GM15510 (cell line): ENCODE measurements around the gene ULK4.

ENCODE experiments used
- POLR2A ChIP-seq: IDR thresholded peaks from 3 replicates; pipeline ENCODE4 v1.6.1; 2011; ENCODE audit warnings: borderline replicate concordance; ENCODE audit not compliant: insufficient read length; ENCODE audit errors: extremely low read depth

Gene ULK4

GRCh38 chr3:41974223-41974622 lies 12.3 kb upstream of the ULK4 start:
- TF ChIP-seq POLR2A, result no peak

DNA sequence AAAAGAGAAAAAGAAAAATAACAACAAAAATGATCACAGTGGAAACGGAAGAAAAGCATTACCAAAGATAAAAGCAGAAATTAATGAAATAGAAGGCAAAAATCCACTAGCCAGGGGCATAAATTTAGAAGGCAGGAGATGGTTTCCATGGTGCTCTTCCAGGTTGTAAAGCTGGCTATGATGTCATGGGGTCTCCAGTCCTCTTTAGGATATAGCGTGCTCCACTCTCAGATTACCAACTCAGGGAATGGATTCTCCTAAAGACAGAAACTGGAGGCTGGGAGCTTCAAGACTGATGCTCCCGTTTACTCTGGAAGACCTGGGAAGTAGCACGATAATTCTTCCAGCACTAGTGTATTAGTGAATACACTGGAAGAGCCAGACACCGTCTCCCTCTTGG lies 10.9 kb upstream of the ULK4 start:
- TF ChIP-seq POLR2A, result no peak

DNA sequence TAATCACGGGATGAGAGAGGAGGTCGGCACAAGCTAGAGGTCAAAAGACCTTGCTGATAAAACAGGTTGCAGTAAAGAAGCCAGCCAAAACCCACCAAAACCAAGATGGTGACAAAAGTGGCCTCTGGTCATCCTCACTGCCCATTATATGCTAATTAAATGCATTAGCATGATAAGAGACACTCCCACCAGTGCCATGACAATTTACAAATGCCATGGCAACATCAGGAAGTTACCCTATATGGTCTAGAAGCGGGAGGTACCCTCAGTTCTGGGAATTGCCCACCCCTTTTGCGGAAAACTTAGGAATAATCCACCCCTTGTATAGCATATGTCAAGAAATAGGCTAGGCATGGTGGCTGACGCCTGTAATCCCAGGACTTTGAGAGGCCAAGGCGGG lies 4.3 kb upstream of the ULK4 start:
- TF ChIP-seq POLR2A, result no peak

- TF ChIP-seq POLR2A, result no peak
Observed at GRCh38 chr3:41963823-41964222, 1.9 kb upstream of the ULK4 start.

- no peak for TF ChIP-seq POLR2A
Observed at GRCh38 chr3:41960826-41961750, 815 bp downstream of the ULK4 start.

DNA sequence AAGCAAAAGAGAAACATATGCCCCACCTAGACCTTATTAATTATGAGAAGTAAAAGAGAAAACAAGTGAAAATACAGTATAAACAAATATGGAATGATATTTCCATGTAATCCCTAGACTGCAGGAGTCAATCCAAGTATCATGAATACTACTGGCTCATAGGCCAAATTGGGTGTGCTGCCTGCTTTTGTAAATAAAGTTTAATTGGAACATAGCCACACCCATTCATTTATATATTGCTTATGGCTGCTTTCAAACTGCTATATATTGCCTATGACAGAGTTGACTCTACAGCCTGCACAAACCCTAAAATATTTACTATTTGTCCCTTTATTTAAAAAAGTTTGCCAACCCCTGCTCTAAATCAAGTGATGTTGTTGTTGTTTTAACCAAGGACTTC lies 5.3 kb downstream of the ULK4 start:
- no peak for TF ChIP-seq POLR2A

DNA sequence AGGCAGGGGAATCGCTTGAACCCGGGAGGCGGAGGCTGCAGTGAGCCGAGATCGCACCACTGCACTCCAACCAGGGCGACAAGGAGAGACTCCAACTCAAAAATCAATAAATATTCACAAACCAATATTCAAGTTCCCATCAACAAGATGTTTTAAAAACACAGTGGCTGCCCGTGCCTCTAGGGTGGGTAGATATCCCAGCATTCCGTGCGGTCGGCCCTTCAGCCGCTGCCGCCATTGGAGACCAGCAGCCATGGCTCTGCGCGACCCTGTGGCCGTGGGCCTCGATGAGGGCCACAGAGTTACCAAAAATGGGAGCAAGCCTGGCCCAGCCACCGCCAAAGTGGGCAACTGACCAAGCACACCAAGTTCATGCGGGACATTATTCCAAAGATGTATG lies 6.7 kb downstream of the ULK4 start:
- TF ChIP-seq POLR2A, result no peak

GRCh38 chr3:41943311-41943843 lies 18.5 kb downstream of the ULK4 start:
- no peak for TF ChIP-seq POLR2A

DNA sequence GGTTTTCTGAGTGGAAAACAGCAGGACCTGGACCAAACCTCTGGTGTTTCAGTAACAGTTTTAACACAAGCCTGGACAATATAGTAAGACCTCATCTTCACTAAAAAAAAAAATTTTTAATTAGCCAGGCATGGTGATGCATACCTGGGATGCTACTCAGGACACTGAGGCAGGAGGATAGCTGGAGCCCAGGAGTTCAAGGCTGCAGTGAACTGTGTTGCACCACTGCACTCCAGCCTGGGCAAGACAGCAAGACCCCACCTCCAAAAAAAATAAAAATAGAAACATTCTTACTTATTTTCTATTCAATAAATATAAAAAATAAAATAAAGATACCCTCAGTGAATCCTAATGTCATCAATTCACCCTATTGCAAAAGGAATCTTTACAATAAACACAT lies 21.5 kb downstream of the ULK4 start:
- no peak for TF ChIP-seq POLR2A

- no peak for TF ChIP-seq POLR2A
Observed at GRCh38 chr3:41936384-41936783, 25.5 kb downstream of the ULK4 start.

GRCh38 chr3:41933154-41933676 lies 28.7 kb downstream of the ULK4 start:
- no peak for TF ChIP-seq POLR2A

GRCh38 chr3:41932464-41932863 lies 29.4 kb downstream of the ULK4 start:
- no peak for TF ChIP-seq POLR2A

DNA sequence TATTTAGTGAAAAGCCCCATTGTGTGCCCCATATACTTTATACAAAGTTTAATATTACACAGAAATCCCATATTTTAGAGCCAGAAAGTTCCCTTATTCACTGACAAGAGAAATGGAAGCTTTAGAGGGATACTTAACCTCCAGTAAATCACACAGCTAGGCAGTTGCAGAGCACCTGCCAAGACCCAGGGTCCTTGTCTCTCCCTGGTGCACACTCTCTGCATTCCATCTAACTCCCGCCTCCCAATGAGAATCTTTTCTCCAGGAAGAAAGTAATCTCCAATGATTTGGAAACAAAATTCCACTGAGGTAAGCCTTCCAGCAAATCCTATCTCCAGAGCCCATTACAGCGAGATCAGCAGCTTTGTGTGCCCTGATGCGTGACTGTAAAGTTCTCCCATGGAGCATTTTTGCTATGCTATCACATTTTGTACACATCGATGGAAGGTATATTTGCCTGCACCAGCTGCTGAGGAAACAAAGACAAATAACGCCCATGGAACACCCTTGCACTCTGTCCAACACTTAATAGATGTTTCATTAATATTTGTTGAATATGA lies 41.4 kb downstream of the ULK4 start:
- no peak for TF ChIP-seq POLR2A

DNA sequence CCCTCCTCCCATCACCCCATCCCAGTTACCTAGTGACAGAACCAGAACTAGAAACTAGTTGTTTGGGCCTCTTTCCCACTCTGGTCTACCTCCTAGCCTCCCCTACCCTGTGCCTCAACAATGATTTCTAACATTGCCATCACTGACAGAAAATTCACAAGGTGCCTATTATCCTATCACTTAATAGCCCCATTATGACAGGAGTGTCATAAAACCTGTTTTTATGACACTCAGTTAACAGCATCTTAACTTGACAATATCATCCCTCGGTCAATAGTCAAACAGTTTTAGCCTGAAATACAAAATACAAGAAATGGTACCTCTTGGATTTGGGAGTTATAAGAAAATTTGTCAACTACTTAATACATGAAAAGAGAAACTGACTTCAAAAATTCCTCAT lies 46.5 kb downstream of the ULK4 start:
- no peak for TF ChIP-seq POLR2A

DNA sequence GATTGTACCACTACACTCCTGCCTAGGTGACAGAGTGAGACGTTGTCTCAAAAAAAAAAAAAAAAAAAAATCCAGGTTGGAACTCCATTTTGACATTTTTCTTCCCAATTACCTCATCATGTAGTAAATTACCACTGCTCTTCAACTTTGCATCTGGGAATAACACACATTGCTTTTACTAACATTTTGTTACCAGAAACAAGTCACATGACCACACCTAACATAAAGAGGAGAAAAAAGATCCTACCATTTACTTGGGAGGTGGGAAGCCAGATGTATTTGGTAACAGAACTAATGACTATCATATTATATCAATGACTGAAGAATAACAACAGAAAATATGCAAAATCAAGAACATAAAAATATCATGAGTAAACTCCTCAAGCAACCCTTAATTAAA lies 49.6 kb downstream of the ULK4 start:
- TF ChIP-seq POLR2A, result no peak
